ENCODE results near the gene GBX1.

GBX1 gene

GRCh38 chr7:151195616-151196450 is 28.3 kb upstream of the GBX1 start:
- POLR2A ChIA-PET (ENCODE audit: low non-redundant PET): no interaction called here
- TF ChIP-seq, protein P1, sequence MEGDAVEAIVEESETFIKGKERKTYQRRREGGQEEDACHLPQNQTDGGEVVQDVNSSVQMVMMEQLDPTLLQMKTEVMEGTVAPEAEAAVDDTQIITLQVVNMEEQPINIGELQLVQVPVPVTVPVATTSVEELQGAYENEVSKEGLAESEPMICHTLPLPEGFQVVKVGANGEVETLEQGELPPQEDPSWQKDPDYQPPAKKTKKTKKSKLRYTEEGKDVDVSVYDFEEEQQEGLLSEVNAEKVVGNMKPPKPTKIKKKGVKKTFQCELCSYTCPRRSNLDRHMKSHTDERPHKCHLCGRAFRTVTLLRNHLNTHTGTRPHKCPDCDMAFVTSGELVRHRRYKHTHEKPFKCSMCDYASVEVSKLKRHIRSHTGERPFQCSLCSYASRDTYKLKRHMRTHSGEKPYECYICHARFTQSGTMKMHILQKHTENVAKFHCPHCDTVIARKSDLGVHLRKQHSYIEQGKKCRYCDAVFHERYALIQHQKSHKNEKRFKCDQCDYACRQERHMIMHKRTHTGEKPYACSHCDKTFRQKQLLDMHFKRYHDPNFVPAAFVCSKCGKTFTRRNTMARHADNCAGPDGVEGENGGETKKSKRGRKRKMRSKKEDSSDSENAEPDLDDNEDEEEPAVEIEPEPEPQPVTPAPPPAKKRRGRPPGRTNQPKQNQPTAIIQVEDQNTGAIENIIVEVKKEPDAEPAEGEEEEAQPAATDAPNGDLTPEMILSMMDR (conservative IDR thresholded peaks at IDR 0.05; ENCODE audit: low read depth): no peak
- no peak for DNase-seq (ENCODE audit: low spot score)
- no peak overlapping the region for H3K27ac ChIP-seq
- CTCF ChIA-PET: no interaction called here

- TF ChIP-seq, protein P1 (conservative IDR thresholded peaks at IDR 0.05; ENCODE audit: low read depth): no peak
- H3K27ac ChIP-seq: no peak overlapping the region
- CTCF ChIA-PET: no interaction called here
- no peak for DNase-seq (ENCODE audit: low spot score)
- POLR2A ChIA-PET (ENCODE audit: low non-redundant PET): no interaction called here
Observed at GRCh38 chr7:151194188-151194587, 26.7 kb upstream of the GBX1 start.

- ChIA-PET CTCF (no interaction called here), POLR2A (ENCODE audit: low non-redundant PET) (no interaction called here)
- TF ChIP-seq, protein P1 (conservative IDR thresholded peaks at IDR 0.05; ENCODE audit: low read depth): no peak
- no peak for DNase-seq (ENCODE audit: low spot score)
- no peak overlapping the region for H3K27ac ChIP-seq
Observed at GRCh38 chr7:151193203-151193978, 25.9 kb upstream of the GBX1 start.

DNA sequence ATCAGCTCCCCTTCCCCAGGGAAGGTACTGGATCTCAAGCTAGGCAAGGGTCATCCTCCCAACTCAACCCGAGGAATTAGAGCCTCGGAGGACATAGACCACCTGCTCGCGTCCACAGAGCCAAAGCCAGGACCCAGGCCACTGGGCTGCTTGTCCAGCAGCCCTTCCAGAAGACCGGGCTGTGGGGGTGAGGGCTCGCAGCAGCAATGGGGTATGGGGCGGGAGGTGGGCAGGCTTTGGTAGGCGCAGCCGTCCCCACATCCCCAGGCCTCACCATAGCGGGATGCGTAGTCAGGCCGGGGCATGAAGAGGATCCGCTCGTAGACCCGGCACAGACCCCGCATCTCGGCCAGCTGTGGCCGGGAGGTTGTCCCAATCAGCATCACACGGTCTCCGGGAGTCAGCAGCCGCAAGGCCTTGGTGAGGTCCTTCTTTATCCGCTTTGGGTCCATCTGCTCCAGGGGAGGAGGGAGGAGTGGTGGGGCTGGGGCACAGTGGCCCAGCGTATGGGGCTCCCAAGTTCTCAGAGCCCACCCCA is 24.6 kb upstream of the GBX1 start:
- TF ChIP-seq, protein P1 (conservative IDR thresholded peaks at IDR 0.05; ENCODE audit: low read depth): no peak
- H3K27ac ChIP-seq: no peak overlapping the region
- ChIA-PET CTCF (no interaction called here), POLR2A (ENCODE audit: low non-redundant PET) (no interaction called here)
- DNase-seq (ENCODE audit: low spot score): no peak

GRCh38 chr7:151191544-151191943 is 24.1 kb upstream of the GBX1 start:
- TF ChIP-seq, protein P1 (conservative IDR thresholded peaks at IDR 0.05; ENCODE audit: low read depth): no peak
- ChIA-PET POLR2A (ENCODE audit: low non-redundant PET) (no interaction called here), CTCF (no interaction called here)
- no peak overlapping the region for H3K27ac ChIP-seq
- no peak for DNase-seq (ENCODE audit: low spot score)

- POLR2A ChIA-PET (ENCODE audit: low non-redundant PET): no interaction called here
- H3K27ac ChIP-seq: no peak overlapping the region
Observed at GRCh38 chr7:151189038-151189437, 21.5 kb upstream of the GBX1 start.

More at GRCh38 chr7:151189038-151189437, 21.5 kb upstream of the GBX1 start:
- CTCF ChIA-PET: no interaction called here
- DNase-seq (ENCODE audit: low spot score): no peak
- TF ChIP-seq, protein P1 (conservative IDR thresholded peaks at IDR 0.05; ENCODE audit: low read depth): no peak

Data from RWPE1 (cell line).